SK-N-MC (cell line): ENCODE results near the gene NOC4L.

Experiments used
- EZH2 ChIP-seq: fragments of 200-600 bp; sonication (generic); IDR thresholded peaks from one replicate; pipeline ENCODE4 v1.6.1; 2017; ENCODE audit warnings: antibody characterized with exemption
- POLR2AphosphoS5 ChIP-seq: IDR thresholded peaks from 2 replicates; pipeline ENCODE4 v1.6.1; 2012; ENCODE audit warnings: mild to moderate bottlenecking, low read depth, low read length, borderline replicate concordance

DNA sequence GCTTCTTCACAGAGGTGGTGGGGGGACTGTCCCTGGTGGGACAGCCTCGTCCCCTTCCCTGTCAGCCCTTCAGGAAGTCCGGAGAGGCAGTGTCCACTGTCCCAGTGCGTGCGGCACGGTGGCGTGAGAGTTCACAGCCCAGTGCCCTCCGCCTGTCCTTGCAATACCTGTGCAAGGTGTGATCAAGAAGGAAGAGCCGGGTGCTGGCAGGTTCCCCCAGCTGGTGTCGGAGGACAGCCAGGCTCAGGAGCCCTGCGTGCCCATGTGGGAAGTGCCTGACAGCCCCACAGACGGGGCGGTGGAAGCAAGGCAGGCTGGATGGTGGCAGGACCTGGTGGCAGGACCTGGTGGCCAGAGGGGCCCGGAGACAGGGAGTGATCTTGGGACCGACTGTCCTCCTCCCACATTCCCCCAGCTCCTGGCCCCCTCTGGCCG, 16.4 kb downstream of the NOC4L start:
- TF ChIP-seq POLR2AphosphoS5 (no peak), EZH2 (no peak)
